ENCODE data around the gene CETP. TPM values are rescaled to one million over a fixed set of nuclear protein-coding genes. Genes with fewer than 3 reads are reported as not detected.

The CETP gene
- total and polyA plus RNA-seq, 2 of the 13 experiments (the other 11 are each of a cell fraction or from before 2014, with no cell fraction given) = 0.31 to 9.8 TPM

- TF ChIP-seq FOXP1 (IDR thresholded peaks at IDR 0.05) (no peak), FOXP1 (CRISPR knock-in tag; IDR thresholded peaks at IDR 0.05) (peak; percentile 41), ZBTB8A (CRISPR knock-in tag; IDR thresholded peaks at IDR 0.05; ENCODE audit: borderline replicate concordance, low read depth) (peak; percentile 26; the same call in 1 of the 2 replicates), KAT2B (IDR thresholded peaks at IDR 0.05; ENCODE audit: borderline replicate concordance, low read depth, low read length) (no peak), SUZ12 (IDR thresholded peaks at IDR 0.05; ENCODE audit: low read depth, low read length) (no peak), SMARCE1 (IDR thresholded peaks at IDR 0.05; ENCODE audit: borderline replicate concordance) (no peak), IRX3 (CRISPR knock-in tag; IDR thresholded peaks at IDR 0.05; ENCODE audit: borderline replicate concordance, low read depth) (peak; percentile 85; the same call in 1 of the 2 replicates), ZNF747 (CRISPR knock-in tag; IDR thresholded peaks at IDR 0.05; ENCODE audit: borderline replicate concordance) (peak; percentile 95), MBNL3 (CRISPR knock-in tag; conservative IDR thresholded peaks at IDR 0.05) (no peak), KDM6A (CRISPR knock-in tag; IDR thresholded peaks at IDR 0.05; ENCODE audit: low read depth) (no peak), TBX2 (CRISPR knock-in tag; IDR thresholded peaks at IDR 0.05; ENCODE audit: borderline replicate concordance) (peak; percentile 97), ZSCAN29 (CRISPR knock-in tag; conservative IDR thresholded peaks at IDR 0.05) (peak; percentile 95), ZNF30 (CRISPR knock-in tag; IDR thresholded peaks at IDR 0.05) (no peak; the same call in 1 of the 2 replicates), LCORL (IDR thresholded peaks at IDR 0.05) (no peak), LCORL (CRISPR knock-in tag; IDR thresholded peaks at IDR 0.05) (peak; percentile 81; the same call in 1 of the 2 replicates), ZNF800 (CRISPR knock-in tag; IDR thresholded peaks at IDR 0.05) (peak; percentile 71), POGZ (CRISPR knock-in tag; IDR thresholded peaks at IDR 0.05) (peak; percentile 100), POLR2A (IDR thresholded peaks at IDR 0.05; ENCODE audit: insufficient read depth in 1 of 2, low read depth in 2 of 2, low read length in 2 of 2) (peak; percentile 99), RAD21 (CRISPR knock-in tag; IDR thresholded peaks at IDR 0.05) (peak; percentile 81), SOX13 (IDR thresholded peaks at IDR 0.05) (no peak; the same call in 1 of the 2 replicates), SOX13 (CRISPR knock-in tag; conservative IDR thresholded peaks at IDR 0.05 in 1 of 2, IDR thresholded peaks at IDR 0.05 in 1 of 2) (peak in 1 of 2 experiments; percentile 47; a peak in 2 of 4 replicates), SPEN (CRISPR knock-in tag; IDR thresholded peaks at IDR 0.05; ENCODE audit: low read depth) (peak; percentile 77), ZNF749 (CRISPR knock-in tag; IDR thresholded peaks at IDR 0.05; ENCODE audit: borderline replicate concordance) (peak; percentile 90; the same call in 1 of the 2 replicates), ZMYM2 (CRISPR knock-in tag; IDR thresholded peaks at IDR 0.05) (peak; percentile 79), KDM1A (CRISPR knock-in tag; IDR thresholded peaks at IDR 0.05) (no peak), CBX1 (IDR thresholded peaks at IDR 0.05; ENCODE audit: low read depth) (peak; percentile 88), ZBTB37 (CRISPR knock-in tag; IDR thresholded peaks at IDR 0.05) (no peak), JUND (CRISPR knock-in tag; IDR thresholded peaks at IDR 0.05) (peak; percentile 89)
- TF ChIP-seq, protein P1, sequence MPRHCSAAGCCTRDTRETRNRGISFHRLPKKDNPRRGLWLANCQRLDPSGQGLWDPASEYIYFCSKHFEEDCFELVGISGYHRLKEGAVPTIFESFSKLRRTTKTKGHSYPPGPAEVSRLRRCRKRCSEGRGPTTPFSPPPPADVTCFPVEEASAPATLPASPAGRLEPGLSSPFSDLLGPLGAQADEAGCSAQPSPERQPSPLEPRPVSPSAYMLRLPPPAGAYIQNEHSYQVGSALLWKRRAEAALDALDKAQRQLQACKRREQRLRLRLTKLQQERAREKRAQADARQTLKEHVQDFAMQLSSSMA (CRISPR knock-in tag; IDR thresholded peaks at IDR 0.05) = peak; percentile 74; the same call in 1 of the 2 replicates
These were observed 29.6 kb upstream of the CETP start, which contains the start of gene HERPUD1 (continued) for GRCh38 chr16:56931892-56932720.
